Activated CD8-positive, alpha-beta memory T cell treated with anti-CD3 and anti-CD28 coated beads for 4 hours (primary cell): ENCODE data around the gene SCGB3A1.

Source experiments
- DNase-seq, 2 donors: peaks; one replicate each; pipeline ENCODE4 v3.0.0-alpha.2; 2020; ENCODE audit warnings: low read depth in 2 of 2

Gene SCGB3A1

DNA sequence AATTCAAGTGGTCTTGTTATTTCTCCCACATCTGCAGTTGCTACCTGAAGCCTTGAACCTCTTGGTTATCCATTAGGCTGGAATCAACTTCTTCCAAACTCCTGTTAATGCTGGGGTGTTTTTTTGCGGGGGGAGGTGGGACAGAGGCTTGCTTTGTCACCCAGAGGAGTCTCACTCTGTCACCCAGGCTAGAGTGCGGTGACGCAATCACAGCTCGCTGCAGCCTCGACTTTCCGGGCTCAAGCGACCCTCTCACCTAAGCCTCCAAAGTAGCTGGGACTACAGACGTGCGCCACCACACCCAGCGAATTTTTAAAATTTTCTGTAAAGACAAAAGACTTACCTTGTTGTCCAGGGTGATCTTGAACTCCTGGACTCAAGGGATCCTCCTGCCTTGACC lies 4.4 kb downstream of the SCGB3A1 start:
- no peak for DNase-seq

DNA sequence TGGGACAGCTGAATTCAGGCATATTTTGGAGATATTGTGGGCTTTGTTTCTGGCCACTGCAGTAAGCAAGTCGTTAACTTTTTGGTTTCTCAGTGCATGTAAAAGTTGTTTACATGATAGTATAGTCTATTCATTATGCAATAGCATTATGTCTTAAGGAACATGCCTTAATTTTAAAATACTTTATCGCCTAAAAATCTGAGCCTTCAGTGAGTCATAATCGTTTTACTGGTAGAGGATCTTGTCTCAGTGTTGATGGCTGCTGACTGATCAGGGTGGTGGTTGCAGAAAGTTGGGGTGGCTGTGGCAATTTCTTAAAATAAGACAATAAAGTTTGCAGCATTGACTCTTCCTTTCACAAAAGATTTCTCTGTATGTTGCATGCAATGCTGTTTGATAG lies 5.1 kb downstream of the SCGB3A1 start:
- DNase-seq: no peak

GRCh38 chr5:180583738-180584137 lies 7.6 kb downstream of the SCGB3A1 start:
- no peak for DNase-seq

DNA sequence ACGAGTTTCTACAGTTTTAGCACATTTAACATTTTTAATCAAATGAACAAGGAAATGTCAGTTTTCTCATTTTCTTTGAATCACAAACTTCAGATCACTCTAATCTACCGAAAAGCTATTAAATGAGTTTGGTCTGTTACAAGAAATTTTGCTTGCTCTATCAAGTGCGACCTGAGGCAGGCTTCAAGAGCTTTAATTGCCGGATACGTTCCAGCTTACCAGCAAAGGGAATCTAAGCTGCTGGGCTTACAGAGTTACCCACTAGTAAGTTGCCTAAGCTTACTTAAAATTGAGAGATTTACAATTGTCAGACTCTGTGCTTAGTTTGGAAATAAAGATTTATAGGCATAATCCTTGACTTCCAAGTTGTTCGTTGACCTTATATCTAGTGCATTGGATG lies 10.6 kb downstream of the SCGB3A1 start:
- DNase-seq: no peak

- no peak for DNase-seq
Measured at GRCh38 chr5:180575571-180575970, 15.7 kb downstream of the SCGB3A1 start.

DNA sequence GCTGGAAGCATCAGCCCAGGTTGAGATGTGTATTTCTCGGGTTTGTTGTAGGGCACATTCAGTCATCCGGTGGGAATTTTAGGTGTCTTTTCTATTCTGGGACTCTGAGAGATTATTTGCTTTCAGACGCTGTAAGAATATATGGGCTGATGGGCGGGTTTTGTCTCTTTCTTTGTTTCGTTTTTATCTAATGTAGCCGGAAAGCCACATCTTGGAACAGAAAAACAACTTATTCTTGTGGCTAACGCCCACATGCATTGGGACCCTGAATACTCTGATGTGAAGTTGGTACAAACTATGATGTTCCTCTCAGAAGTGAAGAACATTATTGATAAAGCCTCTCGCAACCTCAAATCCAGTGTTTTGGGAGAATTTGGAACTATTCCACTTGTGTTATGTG lies 22.4 kb downstream of the SCGB3A1 start:
- DNase-seq: no peak

- DNase-seq: no peak
Measured at GRCh38 chr5:180563994-180564393, 27.3 kb downstream of the SCGB3A1 start.

DNA sequence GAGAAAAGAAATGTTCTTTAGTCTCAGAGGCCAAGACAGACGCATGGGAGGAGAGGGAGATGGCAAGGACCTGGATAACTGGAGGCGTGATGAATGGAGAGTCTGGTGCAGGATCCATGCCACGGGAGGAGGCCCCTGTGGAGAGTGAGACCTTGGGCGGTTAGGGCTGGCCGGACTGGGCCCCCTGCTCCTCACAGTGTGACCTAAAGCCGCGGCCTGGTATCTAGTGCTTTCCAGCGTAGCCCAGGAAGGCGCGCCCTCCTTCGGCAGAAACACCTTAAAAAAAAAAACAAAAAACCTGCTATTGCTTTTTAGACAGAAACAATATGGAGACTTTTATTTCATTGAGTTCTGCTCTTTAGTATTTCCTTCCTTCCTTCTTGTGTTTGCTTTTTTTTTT lies 33.1 kb downstream of the SCGB3A1 start:
- no peak for DNase-seq

GRCh38 chr5:180557217-180557809 lies 34.0 kb downstream of the SCGB3A1 start:
- no peak for DNase-seq

DNA sequence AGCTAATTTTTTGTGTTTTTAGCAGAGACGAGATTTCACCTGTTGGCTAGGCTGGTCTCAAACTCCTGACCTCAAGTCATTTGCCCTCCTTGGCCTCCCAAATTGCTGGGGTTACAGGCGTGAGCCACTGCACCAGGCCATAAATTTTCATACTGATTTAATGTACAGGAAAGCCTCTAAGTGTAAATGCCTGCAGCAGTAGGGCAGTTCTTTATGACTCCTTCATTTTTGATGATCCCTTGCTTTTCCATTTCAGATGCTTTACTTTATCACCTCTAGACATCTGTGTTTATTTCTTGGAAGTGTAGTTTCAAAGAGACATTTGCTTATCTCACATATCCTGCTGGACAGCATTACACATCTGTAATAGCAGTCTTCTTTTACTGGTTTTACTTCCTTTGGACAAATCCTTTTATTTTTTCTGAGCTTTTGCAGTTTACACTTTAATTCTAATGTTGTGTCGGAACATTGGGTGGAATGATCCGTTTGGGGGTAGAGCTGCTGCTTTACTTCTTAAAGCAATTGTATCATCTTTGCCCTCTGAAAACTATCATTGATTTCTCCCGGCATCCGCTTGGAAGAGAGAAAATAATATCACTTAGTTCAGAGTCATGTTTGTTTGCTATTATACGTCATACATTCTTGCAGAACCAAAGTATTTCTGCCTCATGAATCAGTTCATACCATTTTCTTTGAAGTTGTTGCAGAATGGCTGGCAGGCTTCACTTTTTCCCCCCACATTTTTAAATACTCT lies 36.0 kb downstream of the SCGB3A1 start:
- no peak for DNase-seq

GRCh38 chr5:180553530-180553929 lies 37.8 kb downstream of the SCGB3A1 start:
- DNase-seq: no peak

GRCh38 chr5:180548563-180548962 lies 42.7 kb downstream of the SCGB3A1 start:
- no peak for DNase-seq

GRCh38 chr5:180545248-180545647 lies 46.1 kb downstream of the SCGB3A1 start:
- DNase-seq: no peak

GRCh38 chr5:180541710-180542109 lies 49.6 kb downstream of the SCGB3A1 start:
- no peak for DNase-seq
